Measurements from ENCODE around the gene CXorf66. TPM values are rescaled to one million over a fixed set of nuclear protein-coding genes. Genes with fewer than 3 reads are reported as not detected.
A peak's percentile ranks its signal among the peaks of the same experiment; 100 is the strongest.

CXorf66 gene
- total and polyA plus RNA-seq, 2 of the 8 experiments (the other 6 are each of a cell fraction or from before 2014, with no cell fraction given): not detected

GRCh38 chrX:139930916-139931645 lies 34.2 kb downstream of the CXorf66 start:
- H3K79me2 ChIP-seq (ENCODE audit: control insufficient read depth in 1 of 2, insufficient read depth in 2 of 2, low read length in 2 of 2): peaks cover 0 to 54% of the 10 kb centered on the region in 2 experiments; a peak in 3 of 4 replicates
- TF ChIP-seq SIN3A (conservative IDR thresholded peaks at IDR 0.05 in 1 of 2, IDR thresholded peaks at IDR 0.05 in 1 of 2; ENCODE audit: low read depth in 1 of 2, low read length in 2 of 2): no peak
- no peak for TF ChIP-seq GABPA (IDR thresholded peaks at IDR 0.05; ENCODE audit: borderline replicate concordance, insufficient read depth, low read length)
- TF ChIP-seq YY1 (IDR thresholded peaks at IDR 0.05; ENCODE audit: low read depth, low read length): no peak
- TF ChIP-seq CTCF (IDR thresholded peaks at IDR 0.05; ENCODE audit: control extremely low read depth in 1 of 3, insufficient read depth in 1 of 3, low read depth in 1 of 3, low read length in 3 of 3): no peak
- no peak for TF ChIP-seq BACH1 (IDR thresholded peaks at IDR 0.05; ENCODE audit: low read length)
- no peak; the same call in 1 of the 2 replicates for TF ChIP-seq PHF8 (conservative IDR thresholded peaks at IDR 0.05; ENCODE audit: low read depth, low read length)
- no peak for TF ChIP-seq SP4 (IDR thresholded peaks at IDR 0.05; ENCODE audit: low read length)
- no peak for TF ChIP-seq RXRA (IDR thresholded peaks at IDR 0.05; ENCODE audit: insufficient read depth, low read depth, low read length)
- TF ChIP-seq NANOG (IDR thresholded peaks at IDR 0.05; ENCODE audit: insufficient read depth, low read depth, low read length, poor library complexity, severe bottlenecking): no peak

More at GRCh38 chrX:139930916-139931645, 34.2 kb downstream of the CXorf66 start:
- DNase-seq (ENCODE audit: low read depth in 1 of 2, low spot score in 2 of 2) (no peak), FAIRE-seq (peak; percentile 62)
- H3K4me2 ChIP-seq (ENCODE audit: insufficient read depth in 1 of 2, low read depth in 2 of 2, low read length in 2 of 2): peak overlapping the region; percentile 76 to 79
- H2AK5ac ChIP-seq (ENCODE audit: low read depth, low read length): no peak overlapping the region
- no peaks in the 10 kb centered on the region for H3K9me3 ChIP-seq (ENCODE audit: insufficient read depth in 2 of 2, low read depth in 1 of 2, low read length in 1 of 2)
- H4K20me1 ChIP-seq (replicated peaks in 1 of 2; ENCODE audit: control insufficient read depth in 1 of 2, insufficient read depth in 2 of 2, low read length in 2 of 2): peaks cover 0 to 3% of the 10 kb centered on the region in 2 experiments
- H3K79me1 ChIP-seq (ENCODE audit: low read depth, low read length): no peaks in the 10 kb centered on the region
- 2% methylated on average over 24 of the region's 27 CpGs; no CpG with 5 or more reads in 1 of the 2 experiments for WGBS, 2 experiments (ENCODE audit: extremely low coverage in 1 of 2, insufficient coverage in 1 of 2, insufficient read length in 1 of 2, insufficient replicate concordance in 2 of 2, low coverage in 1 of 2, low lambda C conversion rate in 2 of 2, missing lambda C conversion rate in 1 of 2)
- H2BK20ac ChIP-seq (ENCODE audit: low read length): no peak overlapping the region
- H2AFZ ChIP-seq (ENCODE audit: low read length): no peak overlapping the region
- no peak overlapping the region for H2BK120ac ChIP-seq (replicated peaks; ENCODE audit: low read depth, low read length)
- H3K14ac ChIP-seq (ENCODE audit: insufficient read length): no peak overlapping the region
- H3K27me3 ChIP-seq (replicated peaks in 1 of 4; ENCODE audit: control insufficient read depth in 3 of 4, extremely low read depth in 1 of 4, insufficient read depth in 3 of 4, low read length in 3 of 4): no peaks in the 10 kb centered on the region
- H3K18ac ChIP-seq (ENCODE audit: extremely low read depth, low read length): no peak overlapping the region
- H3K23ac ChIP-seq (ENCODE audit: insufficient read length): no peak overlapping the region
- no peak overlapping the region for H3K4ac ChIP-seq (replicated peaks; ENCODE audit: insufficient read length, low read depth, low read length)
- H3K9ac ChIP-seq (replicated peaks in 1 of 4; ENCODE audit: extremely low read depth in 1 of 4, low read depth in 3 of 4, low read length in 3 of 4): peak overlapping the region; percentile 25 to 76 (median 58); a peak in 5 of 7 replicates
- no peak overlapping the region for H3K27ac ChIP-seq (ENCODE audit: low read depth, low read length)
- H2BK12ac ChIP-seq (ENCODE audit: low read depth, low read length): no peak overlapping the region
- peak overlapping the region; percentile 16 for H3K56ac ChIP-seq (replicated peaks; ENCODE audit: insufficient read length, low read depth, low read length)
- CTCF ChIA-PET (ENCODE audit: partially characterized antibody): interaction anchor here (1.0 kb wide), 1 partner anchor 11 kb away, joined by 3 read pairs; no protein-coding TSS in a partner anchor
- H2BK5ac ChIP-seq (ENCODE audit: low read depth, low read length): no peak overlapping the region
- H3K4me3 ChIP-seq (ENCODE audit: extremely low read depth in 1 of 4, insufficient read depth in 2 of 4, low read depth in 3 of 4, low read length in 4 of 4): peak overlapping the region; percentile 57 to 84 (median 71)
- POLR2A ChIA-PET (ENCODE audit: partially characterized antibody): interaction anchor here (1.0 to 1.6 kb wide), 5 partner anchors 14 to 728 kb away, joined by 3 to 7 read pairs (median 3); no protein-coding TSS in a partner anchor
- no peak overlapping the region for H4K91ac ChIP-seq (replicated peaks; ENCODE audit: insufficient read length, low read length)
- no peak overlapping the region for H4K8ac ChIP-seq (ENCODE audit: extremely low read depth, insufficient read depth, low read length)
- peaks cover 2% of the 10 kb centered on the region; the same call in 1 of the 2 replicates for H3K23me2 ChIP-seq (ENCODE audit: low read depth, low read length)
- peaks cover 0 to 8% (median 0%) of the 10 kb centered on the region in 4 experiments; a peak in 2 of 7 replicates for H3K4me1 ChIP-seq (replicated peaks in 1 of 4; ENCODE audit: control insufficient read depth in 3 of 4, insufficient read depth in 4 of 4, low read length in 3 of 4)
- no peaks in the 10 kb centered on the region for H3K36me3 ChIP-seq (ENCODE audit: control insufficient read depth in 2 of 4, insufficient read depth in 4 of 4, low read length in 3 of 4)
- no peak overlapping the region for H4K5ac ChIP-seq (ENCODE audit: insufficient read length, low read depth, low read length)
- H2BK15ac ChIP-seq (ENCODE audit: low read length): no peak overlapping the region

Measured in H1 (cell line).